HG03575 (cell line): ENCODE measurements around the gene PEMT.

Experiments
- ATAC-seq: cut with Tn5 transposase; IDR thresholded peaks from one replicate; pipeline ENCODE4 v1.9.1; 2021; ENCODE audit not compliant: unreplicated experiment, insufficient number of reproducible peaks, low FRiP score; ENCODE audit errors: extremely low read depth

Gene PEMT

DNA sequence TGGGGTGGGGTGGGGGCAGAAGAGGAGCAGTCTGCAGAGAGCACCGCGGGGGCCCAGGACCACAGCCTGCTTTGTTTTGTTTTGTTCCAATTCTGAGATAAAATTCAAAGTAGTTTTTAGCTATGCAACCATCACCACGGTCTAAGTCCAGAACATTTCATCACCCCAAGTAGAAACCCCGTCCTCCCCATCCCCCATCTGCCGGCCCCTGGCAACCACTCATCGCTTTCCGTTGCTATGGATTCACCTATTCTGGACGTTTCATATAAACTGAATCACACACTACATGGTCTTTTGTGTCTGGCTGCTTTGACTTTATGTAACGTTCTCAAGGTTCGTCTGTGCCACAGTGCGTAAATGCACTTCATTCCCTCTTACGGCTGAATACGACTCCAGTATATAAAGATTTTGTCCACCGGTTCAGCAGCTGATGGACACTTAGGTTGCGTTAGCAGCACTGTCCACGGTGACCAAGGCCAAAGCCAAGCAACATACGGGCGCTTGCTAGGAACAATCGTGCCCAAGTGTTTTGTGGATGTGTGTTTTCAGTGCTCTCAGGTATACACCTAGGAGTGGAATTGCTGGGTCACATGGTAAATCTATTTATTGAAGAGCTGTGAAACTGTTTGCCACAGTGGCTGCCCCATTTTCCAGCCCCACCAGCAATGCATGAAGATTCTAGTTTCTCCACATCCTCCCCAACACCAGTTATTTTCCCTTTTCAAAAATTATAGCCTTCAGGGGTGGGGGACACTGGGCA, 67.6 kb downstream of the PEMT start:
- ATAC-seq, result no peak

DNA sequence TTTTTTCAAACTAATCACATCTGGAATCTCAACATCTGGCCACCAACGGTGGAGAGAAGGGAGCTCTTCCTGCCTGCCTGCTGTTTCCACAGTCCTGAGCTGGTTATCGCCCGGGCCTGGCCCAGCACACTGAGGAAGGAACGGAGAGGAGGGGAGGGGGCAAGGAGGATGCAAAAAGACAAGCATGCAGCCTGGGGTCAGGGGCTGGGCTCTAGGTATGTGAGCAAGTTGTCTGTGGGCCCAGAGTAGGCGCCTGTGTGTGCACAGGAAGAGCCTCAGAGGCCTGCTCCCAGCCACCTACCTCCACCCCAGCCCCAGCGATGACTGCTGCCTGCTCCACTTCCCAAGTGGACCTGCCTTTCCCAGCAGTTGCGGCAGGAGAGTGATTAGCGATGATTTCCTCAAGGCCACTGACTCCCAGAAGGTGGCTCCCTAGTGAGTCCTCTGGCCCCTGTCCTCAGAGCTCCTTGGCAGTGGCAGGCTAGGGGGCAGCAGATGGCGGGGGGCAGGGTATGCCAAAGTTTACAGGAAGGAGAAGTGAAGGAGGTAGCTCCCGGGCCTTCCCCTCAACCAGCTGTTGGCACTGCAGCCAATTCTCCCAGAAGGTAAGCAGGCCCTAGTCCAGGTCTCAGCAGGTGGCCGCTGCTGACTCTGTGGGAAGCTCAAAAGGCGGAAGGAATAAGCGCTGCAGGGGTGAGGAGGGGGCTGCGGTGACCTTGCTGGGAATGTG, 68.3 kb downstream of the PEMT start:
- no peak for ATAC-seq

DNA sequence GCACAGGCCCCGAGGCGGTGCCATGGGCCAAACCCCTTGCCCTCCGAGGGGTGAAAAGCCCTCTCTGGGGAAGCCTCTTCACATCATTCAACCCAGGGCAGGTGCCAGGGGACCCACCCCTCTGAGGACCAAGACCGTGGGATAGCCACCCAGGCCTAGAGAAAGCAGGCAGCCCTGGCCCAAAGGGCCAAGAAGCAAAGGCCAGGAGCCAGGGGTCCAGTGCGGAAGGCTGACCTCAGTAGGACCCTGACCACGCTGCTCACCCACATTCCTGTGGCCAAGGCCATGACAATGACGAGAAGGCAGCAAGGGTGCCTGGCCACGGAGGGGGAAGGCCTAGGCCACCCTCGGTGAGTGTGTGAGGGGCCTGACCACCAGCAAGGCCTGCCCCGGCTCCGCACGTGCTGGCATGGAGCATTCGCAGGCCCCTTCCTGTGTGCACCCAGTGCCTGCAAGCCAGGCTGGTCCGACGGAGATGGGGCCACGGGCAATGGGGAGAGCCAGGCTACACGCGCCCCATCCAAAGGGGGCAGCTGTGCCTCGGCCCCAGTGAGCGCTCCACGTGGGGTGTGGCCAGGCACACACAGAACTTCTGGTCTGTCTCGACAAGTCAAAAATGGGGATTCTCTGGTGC, 70.8 kb downstream of the PEMT start:
- no peak for ATAC-seq

DNA sequence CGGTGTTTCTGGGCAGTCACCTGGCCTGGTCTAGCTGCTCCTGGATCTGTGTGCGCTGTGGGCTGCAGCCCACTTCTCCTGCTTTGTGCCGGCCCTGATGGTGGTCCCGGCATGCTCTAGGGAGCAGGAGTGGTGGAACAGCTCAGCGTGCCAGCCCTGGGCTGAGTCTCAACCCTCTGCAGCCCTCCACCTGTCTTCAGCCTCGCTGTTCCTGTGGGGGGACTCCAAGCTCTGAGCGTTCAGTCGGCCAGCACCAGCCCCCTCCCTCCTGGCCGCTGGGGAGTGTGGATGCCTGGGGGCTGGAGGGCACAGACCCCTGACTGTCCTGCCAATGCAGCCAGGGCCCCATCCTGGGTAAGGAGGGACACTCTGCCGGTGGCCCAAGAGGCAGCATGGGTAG, 71.6 kb downstream of the PEMT start:
- ATAC-seq, result no peak

DNA sequence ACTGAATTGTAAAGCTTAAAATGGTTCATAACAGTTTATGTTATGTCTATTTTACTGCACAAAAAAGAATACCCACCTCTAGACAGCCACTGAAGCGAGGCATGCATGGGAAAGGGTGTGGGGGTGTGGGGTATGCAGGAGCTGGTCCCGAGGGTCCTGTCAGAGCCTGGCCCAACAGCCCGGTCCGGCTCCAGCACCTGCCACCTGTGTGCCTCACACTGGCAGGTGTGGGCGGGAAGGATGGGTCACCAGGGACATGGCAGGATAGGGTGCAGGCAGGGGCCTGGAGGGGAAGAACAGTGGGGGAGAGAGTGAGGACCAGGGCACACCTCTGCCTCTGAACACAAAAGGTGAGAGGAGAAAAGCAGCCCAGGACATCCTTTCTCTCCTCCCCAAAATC, 72.6 kb downstream of the PEMT start:
- ATAC-seq, result no peak

DNA sequence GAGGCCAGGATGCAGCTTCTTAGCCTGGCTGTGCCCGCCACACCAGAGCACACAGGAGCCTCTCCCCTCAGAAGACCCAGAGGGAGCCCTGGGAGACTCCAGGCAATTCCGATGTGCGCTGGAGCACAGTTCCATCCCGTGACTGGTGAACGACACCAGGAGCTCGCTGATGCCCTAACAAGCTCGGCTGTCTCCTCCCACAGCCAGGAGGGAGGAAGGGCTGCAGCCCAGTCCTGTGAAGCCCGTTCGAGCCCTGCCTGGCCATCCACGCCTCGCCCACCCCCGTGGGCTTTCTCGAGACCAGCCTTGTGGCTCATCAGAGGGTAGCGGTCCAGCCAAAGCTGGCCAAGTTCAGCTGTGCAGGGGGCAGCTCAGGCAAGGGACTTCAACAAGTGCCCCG, 73.5 kb downstream of the PEMT start:
- ATAC-seq, result no peak

DNA sequence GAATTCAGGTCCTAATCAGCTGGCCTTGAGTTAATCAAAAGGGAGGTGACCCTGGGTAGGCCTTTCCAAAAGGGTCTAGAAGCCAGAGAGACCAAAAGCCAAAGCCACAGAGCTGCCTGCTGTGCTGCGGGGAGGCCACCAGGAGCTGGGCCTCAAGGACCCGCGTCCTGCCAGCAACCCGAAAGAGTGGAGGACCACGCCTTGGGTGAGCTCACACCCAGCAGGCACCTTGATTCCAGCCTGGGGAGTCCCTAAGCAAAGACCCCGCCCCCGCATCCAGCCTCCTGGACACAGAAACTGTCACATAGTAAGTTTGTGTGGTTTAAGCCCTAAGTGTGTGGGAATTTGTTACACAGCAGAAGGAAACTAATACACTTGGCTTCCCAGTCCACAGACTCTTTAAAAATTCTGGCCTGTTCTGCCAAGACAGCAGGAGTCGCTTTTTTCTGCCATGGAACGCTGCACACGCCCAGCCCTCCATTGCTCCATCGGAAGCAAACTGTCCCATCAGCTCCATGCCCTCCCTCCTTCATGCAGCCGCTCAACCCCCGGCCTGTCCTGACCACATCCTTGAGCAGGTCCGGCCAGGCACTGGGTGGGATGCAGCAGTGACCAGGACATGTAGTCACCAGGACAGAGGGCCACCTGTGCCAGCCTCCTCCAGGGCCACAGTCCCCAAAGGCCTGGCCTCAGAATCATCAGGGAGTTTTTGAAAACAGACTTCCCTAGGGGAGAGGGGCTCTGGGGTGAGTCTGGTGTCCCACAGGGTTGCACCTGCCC, 74.4 kb downstream of the PEMT start:
- ATAC-seq, result no peak

DNA sequence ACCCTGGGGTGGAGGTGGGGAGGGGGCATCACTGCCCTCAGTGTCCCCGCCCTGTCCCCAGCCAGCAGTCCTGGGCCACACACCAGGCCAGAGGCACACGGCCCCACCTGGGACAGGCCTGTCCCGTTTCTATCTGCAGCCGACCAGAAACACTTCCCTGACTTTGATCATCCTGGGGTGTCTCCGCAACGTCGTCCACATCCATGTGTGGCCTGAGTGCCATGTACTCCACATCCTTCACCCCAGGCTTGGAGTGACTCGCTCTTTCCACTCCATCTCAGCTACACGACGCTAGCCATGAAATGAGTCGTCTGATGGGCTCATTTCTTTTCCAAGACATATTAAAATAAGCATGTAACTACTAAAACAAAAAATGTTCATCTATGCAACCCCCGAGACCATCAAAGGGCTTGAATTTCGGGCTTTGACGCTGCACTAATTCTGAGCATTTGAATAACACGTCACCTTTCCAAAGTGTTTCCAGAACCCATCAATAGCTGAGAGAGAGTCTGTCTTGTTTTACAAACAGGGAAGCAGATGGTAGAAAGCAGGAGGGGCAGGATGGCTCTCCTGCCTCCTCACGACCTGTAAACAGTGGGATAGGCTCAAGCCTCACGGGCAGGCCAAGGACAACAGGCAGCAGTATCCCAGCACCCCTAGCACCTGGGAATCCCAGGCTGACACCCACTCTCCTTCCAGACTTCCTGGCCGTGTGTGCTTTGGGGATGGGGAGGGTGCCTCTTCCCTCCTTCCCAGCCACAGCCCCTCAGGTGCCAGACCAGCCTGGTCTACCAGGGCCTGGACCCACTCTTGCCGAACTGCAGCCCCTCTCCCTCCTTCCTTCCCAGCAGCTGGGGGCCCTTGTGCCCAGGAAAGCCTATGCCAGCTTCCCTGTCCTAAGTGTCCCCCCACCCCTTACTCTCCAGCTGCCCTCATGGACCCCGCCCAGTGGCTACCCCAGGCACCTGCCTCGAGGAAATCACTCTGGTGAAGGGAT, 75.3 kb downstream of the PEMT start:
- ATAC-seq, result no peak

DNA sequence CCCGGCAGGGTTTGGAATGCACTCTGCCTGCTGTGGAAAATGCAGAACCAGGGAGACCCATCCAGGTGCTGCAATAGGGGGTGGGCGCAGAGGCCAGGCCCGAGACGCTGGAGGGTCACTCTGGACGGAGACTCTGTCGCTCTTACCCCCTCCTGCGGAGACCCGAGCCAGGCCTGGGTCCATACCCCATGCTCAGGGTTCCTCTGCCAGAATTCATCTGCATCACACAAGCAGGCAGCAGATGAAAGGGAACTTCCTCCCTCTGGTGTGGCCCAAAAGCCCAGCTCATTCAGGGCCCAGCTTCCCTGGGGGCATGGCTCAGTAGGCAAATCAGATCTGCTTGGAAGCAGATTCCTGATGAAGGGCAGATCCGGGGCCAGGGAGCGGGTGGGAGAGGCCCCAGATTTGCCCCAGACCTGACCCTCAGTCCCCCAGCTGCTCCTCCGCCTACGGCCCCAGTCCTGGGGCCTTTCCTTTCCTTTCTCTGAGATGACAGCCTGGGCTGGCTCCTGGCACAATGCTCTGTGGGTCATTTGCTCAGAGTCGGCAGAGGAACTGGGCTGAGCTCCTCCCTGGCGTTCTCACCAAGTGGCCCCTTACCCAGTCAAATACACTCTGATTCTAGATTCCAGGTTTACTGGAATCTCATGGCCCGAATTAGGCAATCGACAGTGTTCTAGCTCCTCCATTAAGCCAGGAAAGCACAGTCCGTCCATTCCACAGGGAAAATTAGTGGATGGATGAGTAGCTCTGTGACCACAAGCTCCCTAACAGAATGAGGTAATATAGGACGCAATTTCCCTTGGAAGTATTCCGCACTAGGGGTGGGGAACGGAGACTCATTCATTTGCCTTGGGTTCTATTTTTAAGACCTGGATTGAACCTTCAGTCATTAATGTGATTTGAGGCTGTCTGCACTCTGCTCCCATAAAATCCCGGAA, 76.2 kb downstream of the PEMT start:
- no peak for ATAC-seq

DNA sequence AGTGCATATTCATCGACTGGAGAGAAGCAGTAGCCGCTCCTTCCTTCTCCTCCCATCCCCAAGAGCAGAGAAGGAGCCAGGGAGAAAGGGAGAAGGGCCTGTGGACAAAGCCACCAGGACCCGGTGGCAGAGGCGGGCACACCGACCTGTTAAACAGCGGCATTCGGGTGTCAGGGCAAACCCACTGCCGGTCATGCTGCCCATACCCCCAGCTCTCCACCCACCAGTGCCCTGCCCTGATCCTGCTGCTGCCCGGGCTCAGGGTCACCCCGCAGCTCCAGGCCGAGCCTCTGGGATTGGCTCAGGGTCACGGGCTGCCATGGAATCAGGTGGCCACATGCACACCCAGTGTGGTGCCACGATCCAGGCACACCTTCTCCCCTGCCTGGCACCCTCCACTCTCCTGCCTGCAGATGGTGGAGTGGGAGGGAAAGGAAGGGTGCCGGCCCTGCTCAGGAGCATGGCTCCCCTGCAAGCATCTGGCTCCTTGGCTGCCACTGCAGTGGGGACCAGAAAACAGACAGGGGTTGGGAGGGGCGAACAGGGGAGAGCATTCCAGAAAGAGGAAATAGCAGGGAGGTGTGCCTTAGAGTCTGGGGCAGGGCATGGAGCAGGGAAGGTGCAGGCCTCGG, 77.0 kb downstream of the PEMT start:
- ATAC-seq, result no peak

DNA sequence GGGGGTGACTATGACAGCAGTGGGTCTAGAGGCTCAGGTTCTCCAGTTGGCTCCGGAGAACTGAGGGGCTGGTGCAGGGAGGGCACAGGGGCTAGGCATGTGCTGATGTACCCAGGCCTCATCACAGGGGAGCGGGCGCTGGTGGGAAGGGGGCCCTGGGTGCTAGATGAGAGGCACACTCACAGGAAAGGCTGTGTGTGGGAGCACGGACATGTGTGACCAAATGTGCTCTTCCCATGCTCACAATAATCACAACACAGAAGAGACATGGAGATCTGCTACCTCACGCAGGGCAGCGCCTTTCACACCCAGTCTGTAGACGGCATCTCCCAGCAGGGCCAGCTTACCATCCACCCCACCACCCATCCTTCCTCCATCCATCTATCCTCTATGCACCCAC, 77.9 kb downstream of the PEMT start:
- ATAC-seq, result no peak

DNA sequence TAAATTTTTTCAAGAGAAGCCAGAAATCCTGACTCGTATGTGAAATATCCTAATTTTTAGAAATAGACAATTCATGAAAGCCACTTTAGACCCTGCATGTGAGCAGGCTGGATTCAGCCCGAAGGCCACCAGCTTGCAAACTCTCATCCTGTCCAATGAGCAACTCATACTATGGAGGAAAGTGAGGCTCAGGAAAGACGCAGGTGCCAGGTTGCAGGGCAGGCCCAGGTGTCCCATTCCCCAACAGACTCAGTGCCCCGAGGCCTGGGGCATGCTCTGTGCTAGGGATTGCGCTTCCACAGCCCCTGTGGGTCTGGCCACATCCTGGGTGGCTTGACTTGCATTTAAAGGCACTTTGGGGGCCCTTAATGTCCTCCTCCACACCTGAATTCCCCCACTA, 78.6 kb downstream of the PEMT start:
- no peak for ATAC-seq

DNA sequence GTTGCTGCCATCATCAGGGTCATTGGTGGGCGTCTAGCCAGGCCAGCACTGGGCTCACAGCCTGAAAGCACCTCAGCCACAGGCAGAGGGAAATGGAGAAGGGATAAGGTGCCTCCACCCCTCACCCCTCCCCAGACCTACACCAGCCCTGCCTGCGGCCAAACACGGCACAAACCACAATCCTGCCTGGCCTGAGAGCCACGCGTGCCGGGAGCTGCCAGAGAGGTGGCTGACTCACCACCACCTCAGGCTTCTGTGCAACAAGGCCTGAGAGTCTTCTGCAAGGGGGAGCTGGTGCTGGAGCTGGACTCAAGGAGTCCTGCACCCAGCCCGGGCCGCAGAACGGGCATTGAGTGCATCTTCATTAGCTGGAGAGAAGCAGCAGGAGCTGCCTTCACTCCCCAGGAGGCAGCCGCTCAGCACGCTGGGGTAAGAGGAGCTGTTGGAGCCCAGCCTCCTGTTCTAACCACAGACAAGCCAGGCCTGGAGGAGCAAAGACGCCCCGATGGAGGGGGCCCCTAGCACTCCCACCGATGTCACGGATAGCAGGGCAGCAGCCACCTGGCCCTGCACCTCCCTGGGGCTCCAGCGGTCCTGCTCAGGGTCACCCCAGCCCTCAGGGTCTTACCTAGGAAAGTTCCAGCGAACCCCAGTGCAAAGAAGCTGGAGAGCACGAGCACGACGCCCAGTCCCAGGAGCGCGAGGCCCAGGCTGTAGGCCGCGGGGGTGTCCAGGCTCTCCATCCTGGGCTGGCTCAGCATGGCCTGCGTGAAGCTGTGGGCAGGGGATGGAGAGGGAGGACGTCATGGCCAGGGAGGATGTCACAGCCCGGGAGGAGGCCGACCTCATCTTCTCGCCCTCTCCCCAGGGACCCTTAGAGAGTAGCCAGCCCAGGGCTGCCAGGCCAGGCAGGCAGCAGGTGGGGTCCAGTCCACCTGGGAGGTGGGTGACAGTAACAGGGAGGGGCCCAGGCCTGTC, 79.3 kb downstream of the PEMT start:
- ATAC-seq, result no peak

DNA sequence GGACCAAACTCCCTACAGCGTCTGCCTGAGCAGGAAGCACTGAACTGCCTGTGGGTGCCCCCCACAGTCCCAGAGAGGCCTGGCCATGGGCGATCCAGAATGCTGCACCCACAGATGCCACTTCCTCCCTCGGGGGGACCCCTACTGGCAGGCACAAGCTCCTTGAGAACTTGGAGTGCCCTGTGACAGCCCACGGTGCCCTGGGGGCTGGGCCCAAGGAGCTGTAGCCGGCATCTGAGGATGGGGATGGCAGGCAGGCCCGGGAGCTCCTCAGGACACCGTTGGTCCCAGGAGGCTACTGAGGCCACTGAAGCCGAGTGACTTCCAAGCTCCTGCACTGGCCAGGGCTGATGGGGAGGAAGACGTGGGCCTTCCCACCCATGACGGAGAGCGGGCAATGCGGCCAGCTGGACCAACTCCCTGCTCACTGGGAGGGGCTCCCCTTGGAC, 80.2 kb downstream of the PEMT start:
- no peak for ATAC-seq

DNA sequence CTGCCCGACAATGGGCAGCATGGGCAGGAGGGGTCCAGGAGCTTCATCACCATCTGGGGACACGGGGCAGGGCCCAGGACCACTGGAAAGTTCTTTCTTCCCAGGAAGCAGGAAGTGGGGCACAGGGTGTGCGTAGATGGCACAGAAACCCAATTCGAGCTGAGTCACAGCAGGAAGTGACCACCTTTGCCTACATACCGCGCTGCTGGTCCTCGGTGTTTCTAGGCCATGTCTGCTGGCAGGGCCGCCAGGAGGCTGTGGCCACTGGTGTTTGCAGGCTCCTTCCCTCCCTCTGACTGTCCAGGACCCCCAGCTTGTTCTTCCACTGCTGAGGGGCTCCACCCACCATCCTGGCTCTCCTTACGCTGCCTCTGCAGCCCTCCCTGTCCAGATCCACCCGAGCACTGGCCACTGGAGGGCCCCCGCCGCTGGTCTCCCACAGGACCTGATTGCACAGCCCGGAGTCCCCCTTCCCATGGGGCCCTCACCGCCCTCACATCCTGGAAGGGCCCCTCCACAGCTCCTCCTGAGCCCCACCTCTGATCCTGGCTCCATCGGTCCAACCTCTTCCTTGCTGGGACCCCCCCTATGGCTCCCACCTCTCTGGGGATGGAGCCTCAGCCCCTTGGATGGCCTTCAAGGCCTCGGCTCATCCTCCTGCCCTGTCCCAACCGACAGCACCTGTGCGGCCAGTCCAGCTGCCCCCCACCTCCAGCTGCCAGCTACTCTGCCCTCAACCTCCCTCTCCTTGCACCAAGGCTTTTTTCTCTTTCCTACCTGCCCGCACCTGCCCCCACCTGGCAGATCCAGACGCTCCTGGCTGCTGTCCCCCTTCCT, 80.8 kb downstream of the PEMT start:
- no peak for ATAC-seq
